ENCODE measurements around the gene TMEM236.

Gene TMEM236

GRCh38 chr10:17802976-17803375, 51.0 kb downstream of the TMEM236 start:
- WGBS, 2 experiments (ENCODE audit: insufficient coverage in 2 of 2) = no CpG with 5 or more reads among the region's 1 CpG
- Histone ChIP-seq H3K9me3 (ENCODE audit: control insufficient read depth, low read length) (peaks cover 6% of the 10 kb centered on the region), H3K36me3 (ENCODE audit: control insufficient read depth, insufficient read depth, low read length) (no peaks in the 10 kb centered on the region), H3K27ac (ENCODE audit: low read depth, low read length, severe bottlenecking) (no peak overlapping the region), H3K4me1 (ENCODE audit: control insufficient read depth, insufficient read depth, low read length, poor library complexity, severe bottlenecking) (no peaks in the 10 kb centered on the region), H3K4me3 (ENCODE audit: extremely low read depth, insufficient read depth, low read length, poor library complexity, severe bottlenecking) (no peak overlapping the region)

- Histone ChIP-seq H3K27ac (ENCODE audit: low read depth, low read length, severe bottlenecking) (no peak overlapping the region), H3K9me3 (ENCODE audit: control insufficient read depth, low read length) (peaks cover 6% of the 10 kb centered on the region), H3K36me3 (ENCODE audit: control insufficient read depth, insufficient read depth, low read length) (no peaks in the 10 kb centered on the region), H3K4me3 (ENCODE audit: extremely low read depth, insufficient read depth, low read length, poor library complexity, severe bottlenecking) (no peak overlapping the region), H3K4me1 (ENCODE audit: control insufficient read depth, insufficient read depth, low read length, poor library complexity, severe bottlenecking) (peaks cover 4% of the 10 kb centered on the region)
- 87 to 88% methylated on average over 2 of the region's 3 CpGs for WGBS, 2 experiments (ENCODE audit: insufficient coverage in 2 of 2)
Observed at GRCh38 chr10:17805330-17805729, 53.3 kb downstream of the TMEM236 start.

- Histone ChIP-seq H3K4me3 (ENCODE audit: extremely low read depth, insufficient read depth, low read length, poor library complexity, severe bottlenecking) (no peak overlapping the region), H3K4me1 (ENCODE audit: control insufficient read depth, insufficient read depth, low read length, poor library complexity, severe bottlenecking) (peaks cover 4% of the 10 kb centered on the region), H3K27ac (ENCODE audit: low read depth, low read length, severe bottlenecking) (no peak overlapping the region), H3K9me3 (ENCODE audit: control insufficient read depth, low read length) (peaks cover 6% of the 10 kb centered on the region), H3K36me3 (ENCODE audit: control insufficient read depth, insufficient read depth, low read length) (no peaks in the 10 kb centered on the region)
- WGBS, 2 experiments (ENCODE audit: insufficient coverage in 2 of 2) = 67 to 74% methylated on average over 2 to 4 of the region's 7 CpGs
Observed at GRCh38 chr10:17805921-17806577, 54.0 kb downstream of the TMEM236 start.

DNA sequence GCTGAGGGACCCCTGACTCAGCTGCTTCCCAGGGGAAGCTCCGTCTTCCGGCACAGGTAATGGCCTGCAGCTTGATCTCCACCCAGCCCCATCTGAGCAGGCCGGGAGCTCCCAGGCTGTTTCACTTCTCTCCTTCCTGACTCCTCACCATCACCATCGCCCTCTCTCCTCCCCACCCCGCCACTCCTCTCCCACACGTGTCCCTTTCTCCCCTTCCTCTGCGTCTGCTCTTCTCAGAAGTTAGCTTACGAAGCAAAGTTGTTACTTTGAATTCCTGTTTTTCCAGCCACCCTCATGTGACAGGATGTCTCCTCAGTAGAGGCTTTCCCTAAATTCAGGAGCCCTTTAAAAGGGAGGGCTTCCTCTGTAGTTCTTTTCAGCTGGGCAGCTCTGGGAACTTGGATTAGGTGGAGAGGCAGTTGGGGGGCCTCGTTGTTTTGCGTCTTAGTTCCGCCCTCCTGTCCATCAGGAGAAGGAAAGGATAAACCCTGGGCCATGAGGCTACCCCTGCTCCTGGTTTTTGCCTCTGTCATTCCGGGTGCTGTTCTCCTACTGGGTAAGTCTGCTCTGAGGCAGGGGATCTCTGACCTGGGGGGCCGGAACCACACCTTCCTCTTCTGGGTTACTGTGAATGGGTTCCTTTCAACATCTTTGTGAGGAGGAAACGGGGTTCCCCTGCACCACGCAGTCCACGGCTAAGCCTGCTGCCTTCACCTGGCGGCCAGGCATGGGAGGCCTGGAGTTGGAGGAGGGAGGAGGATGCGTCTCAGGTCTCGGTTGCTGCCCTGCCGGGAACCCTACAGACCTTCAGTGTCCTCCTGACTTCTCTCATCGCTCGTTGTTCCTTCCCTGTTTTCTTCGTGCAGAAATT, 57.2 kb downstream of the TMEM236 start, which contains the start of gene MRC1:
TSS of gene MRC1 (plus strand) at position 378 of the 871 bp plus-strand sequence. CDS start at position 496, 118 bp downstream.
- Histone ChIP-seq H3K36me3 (ENCODE audit: control insufficient read depth, insufficient read depth, low read length) (no peaks in the 10 kb centered on the region), H3K4me3 (ENCODE audit: extremely low read depth, insufficient read depth, low read length, poor library complexity, severe bottlenecking) (no peak within 1 kb of the TSS), H3K4me1 (ENCODE audit: control insufficient read depth, insufficient read depth, low read length, poor library complexity, severe bottlenecking) (peaks cover 4% of the 10 kb centered on the region), H3K27ac (ENCODE audit: low read depth, low read length, severe bottlenecking) (no peak within 1 kb of the TSS), H3K9me3 (ENCODE audit: control insufficient read depth, low read length) (peaks cover 6% of the 10 kb centered on the region)
- WGBS, 2 experiments (ENCODE audit: insufficient coverage in 2 of 2) = 86 to 93% methylated on average over 18 to 19 of the region's 23 CpGs

DNA sequence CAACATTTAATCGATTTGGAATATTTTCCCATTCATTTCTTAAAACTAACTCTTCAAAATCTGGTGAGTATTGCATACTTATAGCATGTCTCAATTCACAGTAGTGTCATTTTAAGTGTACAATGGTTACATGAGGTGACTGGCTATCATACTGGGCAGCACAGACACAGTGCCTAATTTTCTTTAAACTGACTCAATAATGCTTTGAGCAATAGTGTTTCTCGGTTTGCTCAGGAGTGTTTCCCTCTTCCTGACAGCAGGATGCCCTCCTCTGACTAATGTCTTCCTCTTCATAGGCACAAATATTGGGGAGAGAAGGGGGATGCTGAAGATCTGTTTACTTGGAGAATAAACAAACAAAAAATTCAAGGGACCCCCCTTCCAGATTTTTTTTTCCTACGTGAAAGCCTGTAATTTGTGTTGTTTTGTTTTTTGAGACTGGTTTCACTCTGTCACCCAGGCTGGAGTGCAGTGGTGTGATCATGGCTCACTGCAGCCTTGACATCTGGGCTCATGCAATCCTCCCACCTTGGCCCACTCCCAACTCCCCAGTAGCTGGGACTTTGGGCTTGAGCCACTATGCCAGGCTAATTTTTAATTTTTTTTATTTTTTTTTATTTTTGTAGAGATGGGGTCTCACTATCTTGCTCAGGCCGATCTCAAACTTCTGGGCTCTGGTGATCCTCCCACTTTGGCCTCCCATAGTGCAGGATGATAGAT, 59.3 kb downstream of the TMEM236 start:
- Histone ChIP-seq H3K4me1 (ENCODE audit: control insufficient read depth, insufficient read depth, low read length, poor library complexity, severe bottlenecking) (peaks cover 8% of the 10 kb centered on the region), H3K4me3 (ENCODE audit: extremely low read depth, insufficient read depth, low read length, poor library complexity, severe bottlenecking) (no peak overlapping the region), H3K36me3 (ENCODE audit: control insufficient read depth, insufficient read depth, low read length) (no peaks in the 10 kb centered on the region), H3K27ac (ENCODE audit: low read depth, low read length, severe bottlenecking) (no peak overlapping the region), H3K9me3 (ENCODE audit: control insufficient read depth, low read length) (no peaks in the 10 kb centered on the region)
- 93 to 100% methylated on average over 1 to 2 of the region's 4 CpGs for WGBS, 2 experiments (ENCODE audit: insufficient coverage in 2 of 2)

- no peaks in the 10 kb centered on the region for H3K9me3 ChIP-seq (ENCODE audit: control insufficient read depth, low read length)
- peaks cover 5% of the 10 kb centered on the region for H3K4me1 ChIP-seq (ENCODE audit: control insufficient read depth, insufficient read depth, low read length, poor library complexity, severe bottlenecking)
- no peaks in the 10 kb centered on the region for H3K36me3 ChIP-seq (ENCODE audit: control insufficient read depth, insufficient read depth, low read length)
- H3K27ac ChIP-seq (ENCODE audit: low read depth, low read length, severe bottlenecking) = no peak overlapping the region
- WGBS, 2 experiments (ENCODE audit: insufficient coverage in 2 of 2) = 86 to 89% methylated on average over 3 to 4 of the region's 5 CpGs
- no peak overlapping the region for H3K4me3 ChIP-seq (ENCODE audit: extremely low read depth, insufficient read depth, low read length, poor library complexity, severe bottlenecking)
Observed at GRCh38 chr10:17814973-17815372, 63.0 kb downstream of the TMEM236 start.

GRCh38 chr10:17816199-17816598, 64.2 kb downstream of the TMEM236 start:
- no peaks in the 10 kb centered on the region for H3K9me3 ChIP-seq (ENCODE audit: control insufficient read depth, low read length)
- H3K36me3 ChIP-seq (ENCODE audit: control insufficient read depth, insufficient read depth, low read length) = no peaks in the 10 kb centered on the region
- WGBS, 2 experiments (ENCODE audit: insufficient coverage in 2 of 2) = 94 to 96% methylated on average over 6 to 7 of the region's 7 CpGs
- no peak overlapping the region for H3K4me3 ChIP-seq (ENCODE audit: extremely low read depth, insufficient read depth, low read length, poor library complexity, severe bottlenecking)
- H3K27ac ChIP-seq (ENCODE audit: low read depth, low read length, severe bottlenecking) = no peak overlapping the region
- H3K4me1 ChIP-seq (ENCODE audit: control insufficient read depth, insufficient read depth, low read length, poor library complexity, severe bottlenecking) = peaks cover 5% of the 10 kb centered on the region

DNA sequence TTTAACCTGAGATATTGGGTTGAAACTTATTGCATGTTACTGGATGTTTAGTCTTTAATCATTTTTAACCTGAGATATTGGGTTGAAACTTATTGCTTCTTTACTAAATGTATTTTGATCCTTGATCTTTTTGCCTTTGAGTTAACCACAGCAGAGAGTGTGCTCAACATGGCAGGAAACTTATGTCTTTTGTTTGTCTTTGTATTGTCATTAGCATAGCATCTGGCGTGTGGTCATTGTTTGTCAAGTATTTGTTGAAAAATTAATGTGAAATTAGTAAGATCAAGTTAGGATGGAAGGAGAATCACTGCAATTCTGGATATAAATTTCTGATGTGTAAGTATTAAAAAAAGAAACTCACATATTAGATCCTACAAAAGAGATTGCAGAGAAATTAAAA, 65.3 kb downstream of the TMEM236 start:
- H3K27ac ChIP-seq (ENCODE audit: low read depth, low read length, severe bottlenecking) = no peak overlapping the region
- H3K9me3 ChIP-seq (ENCODE audit: control insufficient read depth, low read length) = no peaks in the 10 kb centered on the region
- H3K36me3 ChIP-seq (ENCODE audit: control insufficient read depth, insufficient read depth, low read length) = no peaks in the 10 kb centered on the region
- H3K4me1 ChIP-seq (ENCODE audit: control insufficient read depth, insufficient read depth, low read length, poor library complexity, severe bottlenecking) = peaks cover 5% of the 10 kb centered on the region
- 91 to 100% methylated on average over 1 of the region's 1 CpG for WGBS, 2 experiments (ENCODE audit: insufficient coverage in 2 of 2)
- H3K4me3 ChIP-seq (ENCODE audit: extremely low read depth, insufficient read depth, low read length, poor library complexity, severe bottlenecking) = no peak overlapping the region

GRCh38 chr10:17817790-17818189, 65.8 kb downstream of the TMEM236 start:
- Histone ChIP-seq H3K27ac (ENCODE audit: low read depth, low read length, severe bottlenecking) (no peak overlapping the region), H3K4me3 (ENCODE audit: extremely low read depth, insufficient read depth, low read length, poor library complexity, severe bottlenecking) (no peak overlapping the region), H3K9me3 (ENCODE audit: control insufficient read depth, low read length) (no peaks in the 10 kb centered on the region), H3K36me3 (ENCODE audit: control insufficient read depth, insufficient read depth, low read length) (no peaks in the 10 kb centered on the region), H3K4me1 (ENCODE audit: control insufficient read depth, insufficient read depth, low read length, poor library complexity, severe bottlenecking) (peaks cover 5% of the 10 kb centered on the region)
- WGBS, 2 experiments (ENCODE audit: insufficient coverage in 2 of 2) = 93 to 100% methylated on average over 2 of the region's 3 CpGs

- WGBS, 2 experiments (ENCODE audit: insufficient coverage in 2 of 2) = 90 to 92% methylated on average over 4 to 5 of the region's 7 CpGs
- H3K36me3 ChIP-seq (ENCODE audit: control insufficient read depth, insufficient read depth, low read length) = no peaks in the 10 kb centered on the region
- no peaks in the 10 kb centered on the region for H3K9me3 ChIP-seq (ENCODE audit: control insufficient read depth, low read length)
- H3K27ac ChIP-seq (ENCODE audit: low read depth, low read length, severe bottlenecking) = no peak overlapping the region
- H3K4me1 ChIP-seq (ENCODE audit: control insufficient read depth, insufficient read depth, low read length, poor library complexity, severe bottlenecking) = peaks cover 5% of the 10 kb centered on the region
- H3K4me3 ChIP-seq (ENCODE audit: extremely low read depth, insufficient read depth, low read length, poor library complexity, severe bottlenecking) = no peak overlapping the region
Observed at GRCh38 chr10:17819836-17820235, 67.8 kb downstream of the TMEM236 start.

Measured in mesodermal cell (in vitro differentiated cells).